GM19324 (cell line): ENCODE results near the gene RCHY1.

ENCODE experiments used
- ATAC-seq: cut with Tn5 transposase; IDR thresholded peaks from one replicate; pipeline ENCODE4 v1.9.1; 2021; ENCODE audit warnings: mild to moderate bottlenecking, moderate library complexity; ENCODE audit not compliant: unreplicated experiment, low FRiP score

RCHY1 gene

GRCh38 chr4:75432683-75433082 is 81.5 kb downstream of the RCHY1 start:
- no peak for ATAC-seq

- no peak for ATAC-seq
Observed at GRCh38 chr4:75429208-75429607, 85.0 kb downstream of the RCHY1 start.
